ENCODE results near the gene MT1B.
A peak's percentile ranks its signal among the peaks of the same experiment; 100 is the strongest.

MT1B gene

DNA sequence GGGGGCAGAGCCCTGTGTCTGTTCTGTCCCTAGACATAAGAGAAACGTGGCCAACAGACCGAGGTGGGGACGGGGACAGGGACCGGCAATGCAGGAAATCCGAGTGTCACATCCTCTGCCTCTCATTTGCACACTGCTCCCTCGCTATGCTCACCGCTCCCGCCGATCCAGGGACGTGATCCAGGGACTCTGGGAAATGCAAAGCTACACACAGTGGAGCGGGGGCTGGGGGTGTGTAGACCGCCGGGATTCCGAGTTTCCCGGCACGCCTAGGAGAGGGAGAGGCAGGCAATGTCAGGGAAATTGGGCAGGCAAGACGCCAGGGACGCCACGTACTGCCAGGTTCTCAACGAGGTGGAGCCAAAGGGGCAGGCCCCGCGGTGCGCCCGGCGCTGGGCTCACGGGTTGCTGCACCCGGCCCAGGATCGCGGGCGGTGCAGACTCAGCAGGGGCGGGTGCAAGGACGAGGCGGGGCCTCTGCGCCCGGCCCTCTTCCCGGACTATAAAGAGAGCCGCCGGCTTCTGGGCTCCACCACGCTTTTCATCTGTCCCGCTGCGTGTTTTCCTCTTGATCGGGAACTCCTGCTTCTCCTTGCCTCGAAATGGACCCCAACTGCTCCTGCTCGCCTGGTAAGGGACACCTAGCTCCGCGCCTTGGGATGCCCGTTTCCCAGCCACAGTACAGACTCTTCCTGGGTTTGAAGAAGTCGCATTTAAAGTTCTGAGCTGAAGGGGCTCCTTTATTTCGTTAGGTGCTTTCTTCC lies 30.4 kb downstream of the MT1B start, which contains the start of gene MT1X:
TSS of gene MT1X (plus strand) at position 532 of the 764 bp plus-strand sequence. CDS start at position 603, 71 bp downstream.
- H3K9me2 ChIP-seq (replicated peaks; ENCODE audit: control insufficient read depth, low read length), result no peaks in the 10 kb centered on the region
- peaks cover 14% of the 10 kb centered on the region for H3K4me1 ChIP-seq (ENCODE audit: control insufficient read depth, low read length)
- no peaks in the 10 kb centered on the region for H3K9me3 ChIP-seq (ENCODE audit: control insufficient read depth, insufficient read depth, low read length)
- H3K79me2 ChIP-seq (ENCODE audit: control insufficient read depth, low read length), result no peaks in the 10 kb centered on the region
- no peaks in the 10 kb centered on the region for H4K20me1 ChIP-seq (ENCODE audit: control insufficient read depth, insufficient read depth, low read depth, low read length)
- no peaks in the 10 kb centered on the region for H3K36me3 ChIP-seq (ENCODE audit: control insufficient read depth, low read length)
- no peaks in the 10 kb centered on the region for H3F3A ChIP-seq (ENCODE audit: control insufficient read depth, insufficient read depth)
- peak within 1 kb of the TSS; percentile 71 for H3K4me3 ChIP-seq (ENCODE audit: low read length)
- peaks cover 14% of the 10 kb centered on the region for H3K27me3 ChIP-seq (ENCODE audit: control insufficient read depth, low read length)
- H3K27ac ChIP-seq (ENCODE audit: low read depth, low read length), result no peak within 1 kb of the TSS
- TF ChIP-seq EZH2phosphoT487 (IDR thresholded peaks at IDR 0.05; ENCODE audit: borderline replicate concordance, low read length), result no peak
- TF ChIP-seq, protein P1, sequence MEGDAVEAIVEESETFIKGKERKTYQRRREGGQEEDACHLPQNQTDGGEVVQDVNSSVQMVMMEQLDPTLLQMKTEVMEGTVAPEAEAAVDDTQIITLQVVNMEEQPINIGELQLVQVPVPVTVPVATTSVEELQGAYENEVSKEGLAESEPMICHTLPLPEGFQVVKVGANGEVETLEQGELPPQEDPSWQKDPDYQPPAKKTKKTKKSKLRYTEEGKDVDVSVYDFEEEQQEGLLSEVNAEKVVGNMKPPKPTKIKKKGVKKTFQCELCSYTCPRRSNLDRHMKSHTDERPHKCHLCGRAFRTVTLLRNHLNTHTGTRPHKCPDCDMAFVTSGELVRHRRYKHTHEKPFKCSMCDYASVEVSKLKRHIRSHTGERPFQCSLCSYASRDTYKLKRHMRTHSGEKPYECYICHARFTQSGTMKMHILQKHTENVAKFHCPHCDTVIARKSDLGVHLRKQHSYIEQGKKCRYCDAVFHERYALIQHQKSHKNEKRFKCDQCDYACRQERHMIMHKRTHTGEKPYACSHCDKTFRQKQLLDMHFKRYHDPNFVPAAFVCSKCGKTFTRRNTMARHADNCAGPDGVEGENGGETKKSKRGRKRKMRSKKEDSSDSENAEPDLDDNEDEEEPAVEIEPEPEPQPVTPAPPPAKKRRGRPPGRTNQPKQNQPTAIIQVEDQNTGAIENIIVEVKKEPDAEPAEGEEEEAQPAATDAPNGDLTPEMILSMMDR (IDR thresholded peaks at IDR 0.05; ENCODE audit: low read depth, low read length, poor library complexity, severe bottlenecking), result no peak
- peak within 1 kb of the TSS; percentile 78 for H3K4me2 ChIP-seq (ENCODE audit: low read length)

DNA sequence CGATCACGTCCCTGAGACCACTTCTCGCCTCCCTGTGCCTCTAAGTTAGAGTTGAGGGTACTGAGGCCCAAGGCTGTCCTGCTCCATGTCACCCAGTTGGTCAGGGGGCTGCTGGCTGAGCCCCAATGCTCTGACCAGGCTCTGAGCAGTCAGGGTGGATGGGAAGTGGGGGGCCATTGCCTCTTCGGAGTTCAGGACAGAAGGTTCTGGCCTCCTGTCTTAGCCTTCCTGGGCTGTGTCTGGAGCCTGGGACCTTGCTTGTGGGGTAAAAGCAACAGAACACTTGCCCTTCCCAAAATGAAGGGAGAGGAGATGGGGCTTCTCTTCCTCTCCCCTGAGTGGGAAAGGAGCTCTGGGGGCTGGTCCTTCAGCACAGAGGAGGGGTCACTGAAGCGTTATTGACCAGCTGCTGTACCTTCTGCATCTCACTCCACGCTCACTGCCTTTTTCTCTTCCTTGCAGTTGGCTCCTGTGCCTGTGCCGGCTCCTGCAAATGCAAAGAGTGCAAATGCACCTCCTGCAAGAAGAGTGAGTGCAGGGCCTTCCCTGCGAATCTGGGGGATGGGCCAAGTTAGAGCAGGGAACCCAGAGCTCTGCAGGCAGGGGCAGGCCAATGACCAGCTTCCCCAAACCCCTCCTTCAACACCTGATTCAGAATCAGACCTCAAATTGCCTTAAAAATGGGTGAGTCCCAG lies 31.2 kb downstream of the MT1B start:
- Histone ChIP-seq H3K36me3 (ENCODE audit: control insufficient read depth, low read length) (no peaks in the 10 kb centered on the region), H3K9me2 (replicated peaks; ENCODE audit: control insufficient read depth, low read length) (no peaks in the 10 kb centered on the region), H3K79me2 (ENCODE audit: control insufficient read depth, low read length) (no peaks in the 10 kb centered on the region), H3K4me2 (ENCODE audit: low read length) (peak overlapping the region; percentile 78), H3F3A (ENCODE audit: control insufficient read depth, insufficient read depth) (no peaks in the 10 kb centered on the region), H4K20me1 (ENCODE audit: control insufficient read depth, insufficient read depth, low read depth, low read length) (no peaks in the 10 kb centered on the region), H3K9me3 (ENCODE audit: control insufficient read depth, insufficient read depth, low read length) (no peaks in the 10 kb centered on the region), H3K27ac (ENCODE audit: low read depth, low read length) (no peak overlapping the region), H3K4me1 (ENCODE audit: control insufficient read depth, low read length) (peaks cover 14% of the 10 kb centered on the region), H3K4me3 (ENCODE audit: low read length) (peak overlapping the region; percentile 71), H3K27me3 (ENCODE audit: control insufficient read depth, low read length) (peaks cover 18% of the 10 kb centered on the region)
- TF ChIP-seq, protein P1 (IDR thresholded peaks at IDR 0.05; ENCODE audit: low read depth, low read length, poor library complexity, severe bottlenecking), result no peak
- no peak for TF ChIP-seq EZH2phosphoT487 (IDR thresholded peaks at IDR 0.05; ENCODE audit: borderline replicate concordance, low read length)

DNA sequence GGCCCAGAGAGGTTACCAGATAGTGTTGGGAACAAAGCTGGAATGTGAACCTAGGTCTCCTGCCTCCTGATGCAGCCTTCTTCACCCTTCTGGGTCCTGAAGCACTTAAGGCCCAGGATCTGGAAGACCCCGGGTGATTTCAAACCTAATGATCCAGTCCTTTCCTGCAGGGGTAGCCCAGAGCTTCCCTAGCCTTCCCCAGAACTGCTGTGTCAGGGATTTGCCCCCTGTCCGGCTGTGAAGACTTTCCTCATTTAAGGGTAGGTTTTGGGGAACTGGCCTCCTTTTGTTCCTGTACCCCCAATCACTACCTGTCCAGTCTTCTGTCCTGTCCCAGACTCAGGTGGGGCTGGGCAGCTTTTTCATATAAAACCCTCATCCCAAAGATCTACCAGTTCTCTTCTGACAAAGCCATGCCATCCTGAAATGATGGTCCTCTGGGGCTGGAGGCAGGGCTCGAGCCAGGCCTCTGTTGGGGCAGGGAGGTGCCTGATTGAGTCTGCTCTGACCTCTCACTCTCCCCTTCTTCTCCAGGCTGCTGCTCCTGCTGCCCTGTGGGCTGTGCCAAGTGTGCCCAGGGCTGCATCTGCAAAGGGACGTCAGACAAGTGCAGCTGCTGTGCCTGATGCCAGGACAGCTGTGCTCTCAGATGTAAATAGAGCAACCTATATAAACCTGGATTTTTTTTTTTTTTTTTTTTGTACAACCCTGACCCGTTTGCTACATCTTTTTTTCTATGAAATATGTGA lies 31.9 kb downstream of the MT1B start:
- Histone ChIP-seq H4K20me1 (ENCODE audit: control insufficient read depth, insufficient read depth, low read depth, low read length) (no peaks in the 10 kb centered on the region), H3K4me2 (ENCODE audit: low read length) (no peak overlapping the region), H3K9me3 (ENCODE audit: control insufficient read depth, insufficient read depth, low read length) (no peaks in the 10 kb centered on the region), H3K27ac (ENCODE audit: low read depth, low read length) (no peak overlapping the region), H3K36me3 (ENCODE audit: control insufficient read depth, low read length) (no peaks in the 10 kb centered on the region), H3K27me3 (ENCODE audit: control insufficient read depth, low read length) (peaks cover 19% of the 10 kb centered on the region), H3K79me2 (ENCODE audit: control insufficient read depth, low read length) (no peaks in the 10 kb centered on the region), H3K4me3 (ENCODE audit: low read length) (no peak overlapping the region), H3F3A (ENCODE audit: control insufficient read depth, insufficient read depth) (no peaks in the 10 kb centered on the region), H3K9me2 (replicated peaks; ENCODE audit: control insufficient read depth, low read length) (no peaks in the 10 kb centered on the region), H3K4me1 (ENCODE audit: control insufficient read depth, low read length) (peaks cover 14% of the 10 kb centered on the region)
- TF ChIP-seq, protein P1 (IDR thresholded peaks at IDR 0.05; ENCODE audit: low read depth, low read length, poor library complexity, severe bottlenecking), result no peak
- TF ChIP-seq EZH2phosphoT487 (IDR thresholded peaks at IDR 0.05; ENCODE audit: borderline replicate concordance, low read length), result no peak
